GM13976 (cell line): ENCODE data around the gene MLYCD.

Experiments used
- DNase-seq: peaks from one replicate; pipeline ENCODE4 v3.0.0; 2012; ENCODE audit warnings: low spot score
- in situ Hi-C: fragments of 300-500 bp; cut with MboI; formaldehyde crosslinking; loops from one replicate; pipeline ENCODE4 v1.12.0; 2022; ENCODE audit warnings: low sequenced_read_pairs, mixed read lengths, inconsistent platforms; ENCODE audit not compliant: unreplicated experiment
- TF ChIP-seq, protein P1 (sequence below): IDR thresholded peaks from 2 replicates; pipeline ENCODE4 v1.5.1; 2012; ENCODE audit warnings: borderline replicate concordance, mild to moderate bottlenecking; ENCODE audit not compliant: insufficient read depth; ENCODE audit errors: extremely low read depth, missing control alignments, control extremely low read depth

Gene MLYCD

DNA sequence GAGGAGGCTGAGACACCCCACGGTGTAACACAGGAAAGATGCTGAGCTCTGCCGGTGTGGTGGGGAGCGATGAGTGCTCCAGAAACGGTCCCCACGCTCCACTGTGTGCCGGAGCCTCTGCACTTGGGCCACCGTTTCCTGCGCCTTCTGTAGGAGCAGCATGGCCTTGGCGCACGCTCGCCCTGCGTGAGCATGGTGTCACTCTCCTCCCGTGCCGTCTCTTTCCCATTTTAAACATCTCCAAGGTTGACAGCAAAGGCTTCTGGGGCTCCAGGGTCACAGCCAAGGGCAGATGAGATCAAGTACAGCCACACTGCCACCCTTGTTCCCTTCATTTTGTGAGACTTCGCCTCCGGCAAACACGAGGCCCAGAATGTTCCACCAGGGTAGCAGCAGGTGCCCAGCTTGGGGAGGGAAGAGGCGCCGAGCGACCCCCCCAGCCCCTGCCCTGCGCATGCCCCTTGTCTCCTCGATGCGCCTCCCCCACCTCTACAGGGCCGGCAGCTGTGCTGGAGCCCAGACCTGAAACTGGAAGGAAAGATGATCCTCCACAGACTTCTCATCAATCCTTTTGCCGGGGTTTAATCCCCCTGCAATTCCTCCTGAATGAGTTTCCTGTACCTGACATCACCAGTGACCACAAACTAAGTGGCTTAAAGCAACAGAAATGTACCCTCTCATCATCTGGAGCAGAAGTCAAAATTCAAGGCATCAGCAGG lies 34.2 kb downstream of the MLYCD start:
- DNase-seq, result no peak
- in situ Hi-C loops, result no loop called here
- TF ChIP-seq, protein P1, sequence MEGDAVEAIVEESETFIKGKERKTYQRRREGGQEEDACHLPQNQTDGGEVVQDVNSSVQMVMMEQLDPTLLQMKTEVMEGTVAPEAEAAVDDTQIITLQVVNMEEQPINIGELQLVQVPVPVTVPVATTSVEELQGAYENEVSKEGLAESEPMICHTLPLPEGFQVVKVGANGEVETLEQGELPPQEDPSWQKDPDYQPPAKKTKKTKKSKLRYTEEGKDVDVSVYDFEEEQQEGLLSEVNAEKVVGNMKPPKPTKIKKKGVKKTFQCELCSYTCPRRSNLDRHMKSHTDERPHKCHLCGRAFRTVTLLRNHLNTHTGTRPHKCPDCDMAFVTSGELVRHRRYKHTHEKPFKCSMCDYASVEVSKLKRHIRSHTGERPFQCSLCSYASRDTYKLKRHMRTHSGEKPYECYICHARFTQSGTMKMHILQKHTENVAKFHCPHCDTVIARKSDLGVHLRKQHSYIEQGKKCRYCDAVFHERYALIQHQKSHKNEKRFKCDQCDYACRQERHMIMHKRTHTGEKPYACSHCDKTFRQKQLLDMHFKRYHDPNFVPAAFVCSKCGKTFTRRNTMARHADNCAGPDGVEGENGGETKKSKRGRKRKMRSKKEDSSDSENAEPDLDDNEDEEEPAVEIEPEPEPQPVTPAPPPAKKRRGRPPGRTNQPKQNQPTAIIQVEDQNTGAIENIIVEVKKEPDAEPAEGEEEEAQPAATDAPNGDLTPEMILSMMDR, result no peak

DNA sequence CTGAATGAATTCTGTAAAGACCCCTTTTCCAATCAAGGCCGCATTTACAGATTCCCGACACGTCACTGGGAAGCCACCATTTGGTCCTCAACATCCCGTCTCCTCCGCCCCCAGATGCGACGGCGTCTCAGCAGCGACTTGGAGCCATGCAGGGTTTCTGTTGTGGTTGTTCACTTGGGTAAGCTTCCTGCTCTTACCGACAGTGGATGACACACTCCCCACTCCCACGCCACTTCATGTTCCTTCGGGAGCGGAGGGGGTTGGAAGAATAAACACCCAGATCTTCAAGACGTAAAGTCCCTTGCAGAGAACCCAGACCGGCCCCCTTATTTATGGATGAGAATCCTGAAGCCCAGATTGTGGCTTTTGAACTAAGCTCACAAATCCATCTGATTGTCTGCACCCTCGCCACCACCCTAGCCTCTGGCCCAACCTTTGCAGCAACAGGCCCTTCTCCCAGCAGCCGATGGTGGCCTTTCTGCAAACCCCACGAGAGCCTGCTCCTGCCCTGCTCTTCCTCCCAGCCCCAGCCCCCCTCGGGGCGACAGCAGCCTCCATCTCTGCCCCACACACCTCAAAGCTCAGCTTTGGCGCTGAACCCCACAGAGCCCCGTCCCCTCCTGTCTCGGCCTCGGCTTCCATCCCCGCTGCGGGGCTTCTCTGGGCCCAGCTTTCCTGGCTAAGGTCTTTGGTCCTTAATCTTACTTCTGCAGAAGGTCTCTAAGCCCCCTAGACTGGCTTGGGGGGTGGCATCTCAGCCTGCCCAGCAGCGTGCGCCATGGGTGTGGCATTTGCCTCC lies 35.2 kb downstream of the MLYCD start:
- DNase-seq, result no peak
- in situ Hi-C loops, result no loop called here
- TF ChIP-seq, protein P1, result no peak

DNA sequence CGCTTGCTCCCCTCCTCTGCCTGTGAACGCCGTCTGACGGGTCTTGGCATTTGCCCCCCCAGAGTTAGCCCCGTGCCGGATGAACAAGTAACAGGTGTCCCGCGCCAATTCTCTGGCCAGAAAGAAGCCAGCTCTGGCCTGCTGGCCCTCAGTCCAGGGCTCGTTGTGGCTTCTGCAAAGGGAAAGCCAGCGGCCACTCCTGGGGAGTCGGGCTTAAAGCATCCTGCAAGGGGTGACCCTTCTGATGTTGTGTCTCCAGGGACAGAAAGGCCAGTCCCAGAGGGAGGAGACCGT lies 35.7 kb downstream of the MLYCD start:
- no peak for DNase-seq

DNA sequence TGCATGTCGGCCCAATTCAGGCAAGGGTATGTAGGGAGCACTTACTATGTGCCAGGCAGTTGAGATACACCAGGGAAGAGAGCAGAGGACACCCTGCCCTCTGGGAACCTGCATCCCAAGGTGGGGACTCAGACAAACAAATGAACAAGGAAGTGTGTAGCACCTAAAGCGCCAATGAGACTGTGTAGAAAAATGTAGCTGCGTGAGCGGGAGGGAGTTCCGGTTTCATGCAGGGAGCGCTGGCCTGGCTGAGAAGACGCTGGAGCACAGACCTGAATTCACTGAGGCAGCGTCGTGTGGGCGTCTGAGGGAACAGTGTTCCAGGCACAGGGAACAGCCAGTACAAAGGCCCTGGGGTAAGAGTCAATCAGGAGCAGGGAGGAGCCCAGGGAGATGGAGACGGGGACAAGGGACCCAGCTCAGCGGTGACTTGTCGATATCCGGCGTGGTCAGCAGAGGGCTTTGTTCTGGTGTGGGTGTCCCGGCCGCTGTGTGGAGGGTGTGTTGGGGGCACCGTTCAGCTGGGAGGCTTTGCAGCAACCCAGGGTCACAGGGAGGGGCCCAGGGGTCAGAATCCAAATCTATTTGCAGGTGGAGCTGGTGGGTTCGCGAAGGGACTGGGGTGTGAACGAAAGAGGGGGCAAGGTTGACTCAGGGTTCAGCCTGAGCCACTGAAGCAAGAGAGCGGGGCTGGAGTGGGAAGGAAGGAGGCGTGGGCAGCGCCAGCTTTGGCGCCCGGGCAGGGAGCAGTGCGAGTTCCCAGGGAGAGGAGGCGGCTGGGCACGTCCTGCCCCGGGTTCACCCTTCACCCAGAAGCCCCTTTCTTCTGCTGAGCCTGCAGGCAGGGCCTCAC lies 36.3 kb downstream of the MLYCD start:
- no peak for DNase-seq
- in situ Hi-C loops, result no loop called here

More for the DNA sequence above, 35.7 kb downstream of the MLYCD start:
- TF ChIP-seq, protein P1, result no peak
- in situ Hi-C loops, result no loop called here

DNA sequence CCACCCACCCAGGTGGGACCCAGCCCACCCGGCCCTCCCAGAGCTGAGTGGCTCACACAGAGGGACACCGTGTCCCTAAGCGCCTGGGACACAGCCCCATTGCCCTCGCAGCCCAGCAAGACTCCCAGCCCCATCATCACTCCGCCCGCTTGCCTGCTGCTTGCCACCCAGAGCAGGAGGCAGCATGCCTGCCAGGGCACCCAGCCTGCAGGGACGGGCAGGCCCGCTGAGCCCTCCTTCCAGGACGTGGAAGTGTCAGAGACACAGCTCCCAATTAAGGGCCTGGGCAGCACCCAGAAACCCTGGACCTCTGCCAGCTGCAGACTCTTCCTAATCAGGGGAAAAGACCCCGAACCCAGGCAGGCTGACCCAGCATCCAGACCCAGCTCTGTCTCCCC lies 36.9 kb downstream of the MLYCD start:
- in situ Hi-C loops, result no loop called here
- TF ChIP-seq, protein P1, result no peak
- DNase-seq, result no peak

More for the DNA sequence above, 36.3 kb downstream of the MLYCD start:
- TF ChIP-seq, protein P1, result no peak

DNA sequence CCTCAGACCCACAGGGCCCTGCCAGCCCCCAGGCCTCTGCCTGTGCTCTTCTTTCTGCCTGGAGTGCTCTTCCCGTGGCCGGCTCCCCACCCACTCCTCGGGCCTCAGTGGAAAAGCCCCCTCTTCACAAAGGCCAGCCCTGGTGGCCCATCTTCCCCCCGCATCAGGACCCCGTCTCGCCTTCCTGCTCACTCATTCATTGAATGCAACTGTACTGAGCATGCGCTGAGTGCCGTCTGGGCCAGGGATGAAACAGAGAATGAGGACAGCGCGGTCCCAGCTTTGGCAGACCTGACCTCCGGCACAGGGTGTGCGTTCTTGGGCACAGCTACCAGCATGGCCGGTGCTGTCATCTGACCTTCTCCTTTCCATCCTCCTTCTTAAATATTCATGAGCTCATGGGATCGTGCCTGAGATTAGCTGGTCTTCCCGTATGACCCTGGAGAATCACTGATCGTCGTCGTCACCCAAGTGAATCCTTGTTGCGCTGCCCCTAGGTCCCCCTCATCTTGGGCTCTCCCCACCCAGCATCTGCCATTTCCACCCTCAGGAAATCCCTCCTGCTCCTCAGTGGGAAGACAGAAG lies 37.8 kb downstream of the MLYCD start:
- in situ Hi-C loops, result no loop called here
- no peak for DNase-seq
- TF ChIP-seq, protein P1, result no peak
